Right lobe of liver (tissue), 4 donors: ENCODE measurements around the gene HCN1.

Experiments
- POLR2A ChIP-seq: fragments of 450-650 bp; IDR thresholded peaks from one replicate; pipeline ENCODE4 v1.6.1; 2017; ENCODE audit warnings: antibody characterized with exemption, mild to moderate bottlenecking
- TF ChIP-seq, protein P1 (sequence below), 4 donors: fragments of 200-600 bp in 3 of 4; fragments of 450-650 bp in 1 of 4; IDR thresholded peaks; one replicate each; pipeline versions ENCODE4 v1.5.1 to v1.8.0; 2016 to 2022; ENCODE audit warnings: antibody characterized with exemption in 4 of 4, mild to moderate bottlenecking in 2 of 4
- donor health status: DM: no; HTN: no; CAD: no.
- donor health status: DM: no; HTN: no; CAD: no.
- donor health status: DM: no; HTN: yes; CAD: no.

DNA sequence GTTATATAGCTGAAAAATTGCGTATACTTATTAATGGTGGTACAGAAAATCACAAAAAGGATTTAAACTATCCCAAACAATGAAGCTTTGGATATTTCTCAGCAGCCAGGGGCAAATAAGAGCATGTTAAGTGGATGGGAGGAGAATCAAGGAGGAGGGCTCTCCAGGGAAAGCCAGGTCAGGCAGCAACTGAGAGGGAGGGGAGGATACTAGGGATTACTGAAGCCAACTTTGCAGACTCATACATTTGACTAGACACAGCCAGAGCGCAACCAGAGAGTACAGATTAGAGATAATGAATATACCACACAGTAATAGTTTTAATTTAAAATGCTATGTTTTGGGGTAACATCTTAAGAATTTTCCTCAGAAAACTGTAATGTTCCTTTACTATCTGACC, 360.2 kb downstream of the HCN1 start:
- no peak for TF ChIP-seq POLR2A
- TF ChIP-seq, protein P1, sequence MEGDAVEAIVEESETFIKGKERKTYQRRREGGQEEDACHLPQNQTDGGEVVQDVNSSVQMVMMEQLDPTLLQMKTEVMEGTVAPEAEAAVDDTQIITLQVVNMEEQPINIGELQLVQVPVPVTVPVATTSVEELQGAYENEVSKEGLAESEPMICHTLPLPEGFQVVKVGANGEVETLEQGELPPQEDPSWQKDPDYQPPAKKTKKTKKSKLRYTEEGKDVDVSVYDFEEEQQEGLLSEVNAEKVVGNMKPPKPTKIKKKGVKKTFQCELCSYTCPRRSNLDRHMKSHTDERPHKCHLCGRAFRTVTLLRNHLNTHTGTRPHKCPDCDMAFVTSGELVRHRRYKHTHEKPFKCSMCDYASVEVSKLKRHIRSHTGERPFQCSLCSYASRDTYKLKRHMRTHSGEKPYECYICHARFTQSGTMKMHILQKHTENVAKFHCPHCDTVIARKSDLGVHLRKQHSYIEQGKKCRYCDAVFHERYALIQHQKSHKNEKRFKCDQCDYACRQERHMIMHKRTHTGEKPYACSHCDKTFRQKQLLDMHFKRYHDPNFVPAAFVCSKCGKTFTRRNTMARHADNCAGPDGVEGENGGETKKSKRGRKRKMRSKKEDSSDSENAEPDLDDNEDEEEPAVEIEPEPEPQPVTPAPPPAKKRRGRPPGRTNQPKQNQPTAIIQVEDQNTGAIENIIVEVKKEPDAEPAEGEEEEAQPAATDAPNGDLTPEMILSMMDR (IDR thresholded peaks at IDR 0.05), result no peak
